RWPE2 (cell line): Measurements from ENCODE around the gene RAI1.

ENCODE experiments used
- ATAC-seq: fragments of 200-7000 bp; cut with Tn5 transposase; 3 replicates; pipeline ENCODE4 v1.9.1; 2021; ENCODE audit warnings: low read depth
- DNase-seq: peaks from one replicate; pipeline ENCODE4 v3.0.0-alpha.2; 2020; ENCODE audit warnings: low spot score
- H3K27ac ChIP-seq: fragments of 450-650 bp; 2 replicates; pipeline ENCODE4 v1.5.1; 2017; ENCODE audit warnings: mild to moderate bottlenecking; ENCODE audit not compliant: poor library complexity, severe bottlenecking
- H3K27me3 ChIP-seq: fragments of 250-450 bp; sonication (Bioruptor Pico); 2 replicates; pipeline ENCODE4 v1.5.1; 2021; ENCODE audit warnings: mild to moderate bottlenecking, moderate library complexity; ENCODE audit not compliant: insufficient read depth, poor library complexity, severe bottlenecking
- H3K36me3 ChIP-seq: fragments of 250-450 bp; sonication (Bioruptor Pico); 2 replicates; pipeline ENCODE4 v1.5.1; 2020; ENCODE audit warnings: low read depth, mild to moderate bottlenecking, moderate library complexity
- H3K4me1 ChIP-seq: fragments of 250-450 bp; sonication (Bioruptor Pico); 2 replicates; pipeline ENCODE4 v1.5.1; 2021; ENCODE audit warnings: mild to moderate bottlenecking, moderate library complexity; ENCODE audit not compliant: insufficient read depth, poor library complexity, severe bottlenecking
- H3K4me3 ChIP-seq: fragments of 250-450 bp; sonication (Bioruptor Pico); 2 replicates; pipeline ENCODE4 v1.5.1; 2021; ENCODE audit warnings: mild to moderate bottlenecking, moderate library complexity; ENCODE audit not compliant: severe bottlenecking
- H3K9me3 ChIP-seq: fragments of 250-450 bp; sonication (Bioruptor Pico); 2 replicates; pipeline ENCODE4 v1.5.1; 2021; ENCODE audit warnings: mild to moderate bottlenecking, moderate library complexity; ENCODE audit not compliant: severe bottlenecking
- TF ChIP-seq, protein P1 (sequence below): fragments of 450-650 bp; IDR thresholded peaks from one replicate; pipeline ENCODE4 v1.5.1; 2017; ENCODE audit warnings: mild to moderate bottlenecking, moderate library complexity; ENCODE audit not compliant: poor library complexity, severe bottlenecking

RAI1 gene

GRCh38 chr17:17822189-17822588, 140.9 kb downstream of the RAI1 start:
- H3K36me3 ChIP-seq: peaks cover 65% of the 10 kb centered on the region
- H3K27me3 ChIP-seq: no peaks in the 10 kb centered on the region
- peaks cover 62% of the 10 kb centered on the region for H3K4me1 ChIP-seq
- no peak for DNase-seq
- peak overlapping the region; percentile 94 for H3K27ac ChIP-seq
- H3K4me3 ChIP-seq: peak overlapping the region; percentile 38
- no peaks in the 10 kb centered on the region for H3K9me3 ChIP-seq
- ATAC-seq: no peak
- TF ChIP-seq, protein P1, sequence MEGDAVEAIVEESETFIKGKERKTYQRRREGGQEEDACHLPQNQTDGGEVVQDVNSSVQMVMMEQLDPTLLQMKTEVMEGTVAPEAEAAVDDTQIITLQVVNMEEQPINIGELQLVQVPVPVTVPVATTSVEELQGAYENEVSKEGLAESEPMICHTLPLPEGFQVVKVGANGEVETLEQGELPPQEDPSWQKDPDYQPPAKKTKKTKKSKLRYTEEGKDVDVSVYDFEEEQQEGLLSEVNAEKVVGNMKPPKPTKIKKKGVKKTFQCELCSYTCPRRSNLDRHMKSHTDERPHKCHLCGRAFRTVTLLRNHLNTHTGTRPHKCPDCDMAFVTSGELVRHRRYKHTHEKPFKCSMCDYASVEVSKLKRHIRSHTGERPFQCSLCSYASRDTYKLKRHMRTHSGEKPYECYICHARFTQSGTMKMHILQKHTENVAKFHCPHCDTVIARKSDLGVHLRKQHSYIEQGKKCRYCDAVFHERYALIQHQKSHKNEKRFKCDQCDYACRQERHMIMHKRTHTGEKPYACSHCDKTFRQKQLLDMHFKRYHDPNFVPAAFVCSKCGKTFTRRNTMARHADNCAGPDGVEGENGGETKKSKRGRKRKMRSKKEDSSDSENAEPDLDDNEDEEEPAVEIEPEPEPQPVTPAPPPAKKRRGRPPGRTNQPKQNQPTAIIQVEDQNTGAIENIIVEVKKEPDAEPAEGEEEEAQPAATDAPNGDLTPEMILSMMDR: no peak

GRCh38 chr17:17822616-17823015, 141.4 kb downstream of the RAI1 start:
- ATAC-seq (no peak), DNase-seq (no peak)
- Histone ChIP-seq H3K4me3 (peak overlapping the region; percentile 38), H3K27me3 (no peaks in the 10 kb centered on the region), H3K4me1 (peaks cover 62% of the 10 kb centered on the region), H3K27ac (peak overlapping the region; percentile 94), H3K9me3 (no peaks in the 10 kb centered on the region), H3K36me3 (peaks cover 65% of the 10 kb centered on the region)
- TF ChIP-seq, protein P1: no peak

DNA sequence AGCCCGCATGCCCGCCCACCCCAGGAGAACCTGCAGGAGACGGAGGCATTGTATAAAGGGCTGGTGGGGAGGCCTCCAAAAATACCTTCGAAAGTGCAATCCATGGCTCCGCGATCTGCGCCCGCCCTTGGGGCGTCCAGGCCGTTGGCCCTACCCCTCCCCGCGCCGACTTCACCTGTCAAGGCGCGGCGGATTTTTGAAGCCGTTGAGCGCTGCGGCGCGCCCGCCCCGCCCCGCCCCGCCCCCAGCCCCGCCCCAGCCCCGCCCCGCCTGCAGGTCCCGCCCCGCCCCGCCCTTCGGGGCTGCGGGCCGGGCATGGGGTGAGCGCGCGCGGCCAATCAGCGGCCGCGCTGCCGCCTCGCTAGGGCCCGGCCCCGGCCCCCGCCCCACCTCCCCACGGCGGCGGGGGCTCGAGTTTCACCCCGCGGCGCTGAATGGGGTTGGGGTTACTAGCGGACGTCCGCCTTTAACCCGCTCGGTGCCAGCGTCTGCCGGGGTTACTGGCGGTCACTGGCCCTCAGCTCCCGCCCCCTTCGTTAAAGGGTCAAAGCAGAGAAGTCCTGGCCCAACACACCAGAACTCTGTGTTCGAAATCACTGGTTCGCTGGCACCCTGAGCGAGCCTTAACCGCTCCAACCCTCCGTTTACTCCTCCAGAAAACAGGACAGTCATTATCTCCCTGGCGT, 142.3 kb downstream of the RAI1 start:
- DNase-seq: peak; percentile 89
- peak; percentile 70 for ATAC-seq
- Histone ChIP-seq H3K27me3 (no peaks in the 10 kb centered on the region), H3K4me1 (peaks cover 62% of the 10 kb centered on the region), H3K36me3 (peaks cover 57% of the 10 kb centered on the region), H3K4me3 (peak overlapping the region; percentile 38), H3K27ac (peak overlapping the region; percentile 94), H3K9me3 (no peaks in the 10 kb centered on the region)
- TF ChIP-seq, protein P1: no peak

DNA sequence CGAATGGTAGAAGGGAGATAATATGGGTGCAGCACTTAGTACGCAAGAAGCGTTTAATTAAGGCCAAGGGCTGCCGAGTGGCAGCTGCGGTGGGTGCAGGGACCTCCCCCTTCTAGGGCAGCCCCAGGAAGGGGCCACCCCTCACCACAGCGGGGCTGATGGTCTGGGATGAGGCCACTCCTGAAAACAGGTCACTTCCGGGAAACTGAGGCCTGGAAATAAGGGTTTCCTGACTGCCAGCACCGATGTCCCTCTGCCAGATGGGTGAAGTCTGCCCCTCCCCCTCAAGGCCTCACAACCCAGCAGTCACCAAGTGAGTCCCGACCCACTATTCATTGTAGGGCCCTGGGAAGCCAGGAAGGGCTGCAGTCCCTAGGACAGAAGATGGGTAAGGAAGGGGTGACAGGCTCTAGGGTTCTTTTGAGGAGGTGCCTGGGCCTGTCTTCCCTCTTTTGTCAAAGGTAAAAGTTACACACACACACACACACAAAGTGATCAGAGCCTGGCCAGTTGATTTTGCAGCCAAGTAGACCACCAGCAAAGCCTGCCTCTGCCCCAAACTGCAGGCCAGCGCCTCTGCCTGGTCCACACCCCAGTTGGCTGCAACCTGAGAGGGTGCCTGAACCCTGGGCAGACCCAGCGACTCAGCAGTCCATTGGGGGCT, 143.0 kb downstream of the RAI1 start:
- Histone ChIP-seq H3K27me3 (no peaks in the 10 kb centered on the region), H3K4me3 (no peak overlapping the region), H3K9me3 (no peaks in the 10 kb centered on the region), H3K4me1 (peaks cover 62% of the 10 kb centered on the region), H3K27ac (peak overlapping the region; percentile 94), H3K36me3 (peaks cover 51% of the 10 kb centered on the region)
- DNase-seq (no peak), ATAC-seq (no peak)
- TF ChIP-seq, protein P1: no peak
